Epithelial cell of proximal tubule (primary cell): ENCODE data around the gene CLEC4G. TPM values are rescaled to one million over a fixed set of nuclear protein-coding genes. Genes with fewer than 3 reads are reported as not detected.

Source experiments
- DNase-seq: peaks from one replicate; pipeline ENCODE4 v3.0.0-alpha.2; 2011; ENCODE audit warnings: low read depth
- H3K4me3 ChIP-seq: 2 replicates; pipeline ENCODE4 v1.5.1; 2011; ENCODE audit warnings: low read depth, mild to moderate bottlenecking, low read length
- total RNA-seq: library from RNA; depleted of rRNA; stranded (reverse); fragments of >200 nt; gene quantifications from 2 replicates; pipeline ENCODE4 v1.2.3, GENCODE V29; 2015
- TF ChIP-seq, protein P1 (sequence below): conservative IDR thresholded peaks from 2 replicates; pipeline ENCODE4 v1.5.1; 2012; ENCODE audit warnings: low read depth, mild to moderate bottlenecking, low read length

CLEC4G gene
- total RNA-seq, 1 donor from 2014 or later = not detected

DNA sequence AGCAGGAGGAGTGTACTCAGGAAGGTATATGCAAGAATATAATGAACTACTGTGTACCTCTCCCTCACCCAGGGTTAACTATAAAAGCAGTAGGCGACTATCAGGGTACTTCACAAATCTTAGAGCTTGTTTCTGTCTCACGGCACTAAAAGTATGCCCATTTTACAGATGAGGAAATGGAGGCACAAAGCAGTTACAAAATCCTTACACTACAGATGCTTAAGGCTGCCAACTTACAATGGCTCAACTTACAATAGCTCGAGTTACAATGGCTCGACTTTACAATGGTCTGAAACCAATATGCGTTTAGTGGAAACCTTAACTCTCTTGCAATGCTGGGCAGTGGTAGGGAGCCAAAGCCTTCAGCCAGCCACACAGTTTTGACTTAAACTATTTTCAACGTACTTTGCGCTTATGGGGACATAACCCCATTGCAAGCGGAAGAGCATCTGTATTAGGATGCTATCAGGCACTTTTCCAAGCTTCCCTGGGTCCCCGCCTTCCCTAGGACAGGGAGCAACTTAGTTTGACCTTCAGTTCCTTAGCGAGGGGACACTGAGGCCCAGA lies 34.1 kb downstream of the CLEC4G start:
- TF ChIP-seq, protein P1, sequence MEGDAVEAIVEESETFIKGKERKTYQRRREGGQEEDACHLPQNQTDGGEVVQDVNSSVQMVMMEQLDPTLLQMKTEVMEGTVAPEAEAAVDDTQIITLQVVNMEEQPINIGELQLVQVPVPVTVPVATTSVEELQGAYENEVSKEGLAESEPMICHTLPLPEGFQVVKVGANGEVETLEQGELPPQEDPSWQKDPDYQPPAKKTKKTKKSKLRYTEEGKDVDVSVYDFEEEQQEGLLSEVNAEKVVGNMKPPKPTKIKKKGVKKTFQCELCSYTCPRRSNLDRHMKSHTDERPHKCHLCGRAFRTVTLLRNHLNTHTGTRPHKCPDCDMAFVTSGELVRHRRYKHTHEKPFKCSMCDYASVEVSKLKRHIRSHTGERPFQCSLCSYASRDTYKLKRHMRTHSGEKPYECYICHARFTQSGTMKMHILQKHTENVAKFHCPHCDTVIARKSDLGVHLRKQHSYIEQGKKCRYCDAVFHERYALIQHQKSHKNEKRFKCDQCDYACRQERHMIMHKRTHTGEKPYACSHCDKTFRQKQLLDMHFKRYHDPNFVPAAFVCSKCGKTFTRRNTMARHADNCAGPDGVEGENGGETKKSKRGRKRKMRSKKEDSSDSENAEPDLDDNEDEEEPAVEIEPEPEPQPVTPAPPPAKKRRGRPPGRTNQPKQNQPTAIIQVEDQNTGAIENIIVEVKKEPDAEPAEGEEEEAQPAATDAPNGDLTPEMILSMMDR = no peak
- DNase-seq = no peak
- no peak overlapping the region for H3K4me3 ChIP-seq

GRCh38 chr19:7694499-7694898 lies 37.4 kb downstream of the CLEC4G start:
- TF ChIP-seq, protein P1 = no peak
- no peak overlapping the region for H3K4me3 ChIP-seq
- no peak for DNase-seq

- TF ChIP-seq, protein P1 = no peak
- DNase-seq = no peak
- H3K4me3 ChIP-seq = no peak overlapping the region
Observed at GRCh38 chr19:7692417-7693088, 39.4 kb downstream of the CLEC4G start.

- no peak overlapping the region for H3K4me3 ChIP-seq
- TF ChIP-seq, protein P1 = no peak
- DNase-seq = no peak
Observed at GRCh38 chr19:7691497-7691896, 40.4 kb downstream of the CLEC4G start.

DNA sequence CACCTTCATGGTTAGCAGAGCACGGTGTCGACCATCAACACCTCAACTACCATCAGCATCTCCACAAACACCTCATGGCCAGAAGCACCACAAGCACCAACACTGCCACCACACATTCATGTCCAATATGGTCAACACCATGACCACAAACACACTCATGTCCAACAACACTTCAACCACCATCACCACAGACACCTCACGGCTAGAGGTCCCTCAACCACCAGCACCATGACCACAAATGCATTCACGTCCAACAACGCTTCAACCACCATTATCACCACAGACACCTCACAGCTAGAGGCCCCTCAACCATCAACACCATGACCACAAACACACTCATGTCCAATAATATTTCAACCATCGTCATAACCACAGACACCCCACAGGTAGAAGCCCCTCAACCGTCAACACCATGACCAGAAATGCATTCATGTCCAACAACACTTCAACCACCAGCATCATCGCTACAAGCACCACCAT lies 41.1 kb downstream of the CLEC4G start:
- DNase-seq = no peak
- TF ChIP-seq, protein P1 = no peak
- no peak overlapping the region for H3K4me3 ChIP-seq

DNA sequence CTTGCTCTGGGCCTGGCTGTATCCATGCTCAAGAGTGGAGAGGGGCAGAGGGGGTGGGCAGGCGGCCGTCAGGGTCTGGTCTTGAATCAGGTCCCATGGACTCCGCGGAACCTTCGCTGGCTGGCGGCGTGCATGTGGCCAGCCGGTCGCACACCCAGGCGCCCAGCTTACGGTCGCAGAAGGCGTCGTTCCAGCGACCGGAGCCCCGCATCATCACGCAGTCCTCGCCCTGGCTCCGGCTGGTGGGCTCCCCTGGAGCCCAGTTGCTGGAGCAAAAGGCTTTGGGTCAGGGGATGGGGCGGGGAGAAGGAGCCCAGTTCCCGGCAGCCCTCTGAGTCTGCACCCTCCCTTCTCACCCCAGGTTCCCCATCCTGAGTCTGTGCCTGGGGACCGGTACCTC lies 42.7 kb downstream of the CLEC4G start:
- TF ChIP-seq, protein P1 = no peak
- no peak for DNase-seq
- no peak overlapping the region for H3K4me3 ChIP-seq

GRCh38 chr19:7687177-7687576 lies 44.7 kb downstream of the CLEC4G start:
- TF ChIP-seq, protein P1 = no peak
- no peak overlapping the region for H3K4me3 ChIP-seq
- DNase-seq = no peak
